Cardiac septum (tissue), 1 donor: Measurements from ENCODE around the gene CARD19. TPM values are rescaled to one million over a fixed set of nuclear protein-coding genes. Genes with fewer than 3 reads are reported as not detected.
"Not testable (repeated sequence)": the region's sequence is repeated elsewhere in the genome, so short reads cannot be mapped to it uniquely, and the experiment has no call there.

Experiments used
- DNase-seq: peaks from one replicate; pipeline ENCODE4 v3.0.0-alpha.2; 2020; ENCODE audit warnings: low spot score
- intact Hi-C: fragments of 100-400 bp; cut with DNase I; formaldehyde crosslinking; loops from one replicate; pipeline ENCODE4 v1.14.0; 2022
- total RNA-seq: library from RNA; stranded (reverse); fragmentation: NEBNext Ultra II Directional; extraction: Animal tissue kit (Norgen Biotek cat#: 25700); gene quantifications from one replicate; pipeline ENCODE4 v1.2.1, GENCODE V29; 2021
- donor health status: DM: no; HTN: no; CAD: no.

CARD19 gene
- total RNA-seq, 1 donor from 2014 or later: 45.1 TPM

- intact Hi-C loops: loop anchor here (10.0 kb wide), 1 partner anchor 437 kb away; the partner anchor contains the start of gene PHF2
- no peak for DNase-seq
Measured at GRCh38 chr9:93138171-93138764, 42.3 kb downstream of the CARD19 start.

- no peak for DNase-seq
- intact Hi-C loops: loop anchor here (5.0 to 10.0 kb wide), 2 partner anchors 32 to 435 kb away; partner anchors contain the start of gene PHF2
Measured at GRCh38 chr9:93139365-93140182, 43.6 kb downstream of the CARD19 start.

GRCh38 chr9:93141771-93142483, 45.9 kb downstream of the CARD19 start:
- no peak for DNase-seq
- intact Hi-C loops: loop anchor here (5.0 kb wide), 1 partner anchor 35 kb away; no protein-coding TSS in a partner anchor

- intact Hi-C loops: loop anchor here (5.0 kb wide), 1 partner anchor 37 kb away; no protein-coding TSS in a partner anchor
- no peak for DNase-seq
Measured at GRCh38 chr9:93143830-93144530, 48.0 kb downstream of the CARD19 start.

GRCh38 chr9:93146696-93147095, 50.7 kb downstream of the CARD19 start:
- DNase-seq, intact Hi-C loops: not testable (repeated sequence)

GRCh38 chr9:93147632-93148031, 51.6 kb downstream of the CARD19 start:
- intact Hi-C loops: no loop called here
- no peak for DNase-seq

- intact Hi-C loops: no loop called here
- DNase-seq: no peak
Measured at GRCh38 chr9:93148721-93149120, 52.7 kb downstream of the CARD19 start.

- intact Hi-C loops: no loop called here
- no peak for DNase-seq
Measured at GRCh38 chr9:93149361-93149760, 53.3 kb downstream of the CARD19 start.

- intact Hi-C loops: no loop called here
- no peak for DNase-seq
Measured at GRCh38 chr9:93151097-93151784, 55.2 kb downstream of the CARD19 start.

- intact Hi-C loops: no loop called here
- DNase-seq: no peak
Measured at GRCh38 chr9:93154293-93154903, 58.4 kb downstream of the CARD19 start.

- intact Hi-C loops: no loop called here
- no peak for DNase-seq
Measured at GRCh38 chr9:93155716-93156474, 59.9 kb downstream of the CARD19 start.

GRCh38 chr9:93156475-93157008, 60.5 kb downstream of the CARD19 start:
- intact Hi-C loops: no loop called here
- DNase-seq: no peak

- DNase-seq: peak; percentile 95
- intact Hi-C loops: loop anchor here (2.0 kb wide), 1 partner anchor 145 kb away; no protein-coding TSS in a partner anchor
Measured at GRCh38 chr9:93159601-93160471, 63.8 kb downstream of the CARD19 start.

GRCh38 chr9:93161786-93162562, 66.0 kb downstream of the CARD19 start:
- intact Hi-C loops: loop anchor here (2.0 kb wide), 1 partner anchor 143 kb away; no protein-coding TSS in a partner anchor

More at GRCh38 chr9:93161786-93162562, 66.0 kb downstream of the CARD19 start:
- no peak for DNase-seq
